A204.1 (cell line): ENCODE measurements around the gene NDRG3.
"Not testable (repeated sequence)": the region's sequence is repeated elsewhere in the genome, so short reads cannot be mapped to it uniquely, and the experiment has no call there.

ENCODE experiments used
- FAIRE-seq: peaks from 2 replicates; lab custom pipeline; 2012; peaks lifted over from hg19 to GRCh38; lab: Jason Lieb, UNC

The NDRG3 gene

GRCh38 chr20:36687850-36688249, 58.0 kb downstream of the NDRG3 start:
- FAIRE-seq: no peak

GRCh38 chr20:36686944-36687343, 58.9 kb downstream of the NDRG3 start:
- FAIRE-seq: no peak

GRCh38 chr20:36686504-36686903, 59.4 kb downstream of the NDRG3 start:
- no peak for FAIRE-seq

GRCh38 chr20:36684747-36685146, 61.1 kb downstream of the NDRG3 start:
- no peak for FAIRE-seq

- FAIRE-seq: no peak
These were observed 63.6 kb downstream of the NDRG3 start for GRCh38 chr20:36682311-36682710.

GRCh38 chr20:36677422-36677771, 68.5 kb downstream of the NDRG3 start:
- FAIRE-seq: no peak

GRCh38 chr20:36676701-36677421, 69.0 kb downstream of the NDRG3 start:
- no peak for FAIRE-seq

- not testable (repeated sequence) for FAIRE-seq
These were observed 70.3 kb downstream of the NDRG3 start for GRCh38 chr20:36675545-36675944.

GRCh38 chr20:36672991-36673390, 72.9 kb downstream of the NDRG3 start:
- no peak for FAIRE-seq

GRCh38 chr20:36670665-36671357, 75.1 kb downstream of the NDRG3 start:
- no peak for FAIRE-seq

GRCh38 chr20:36666181-36666740, 79.6 kb downstream of the NDRG3 start:
- no peak for FAIRE-seq

- FAIRE-seq: no peak
These were observed 82.9 kb downstream of the NDRG3 start for GRCh38 chr20:36663031-36663430.

- no peak for FAIRE-seq
These were observed 87.6 kb downstream of the NDRG3 start for GRCh38 chr20:36658300-36658699.

GRCh38 chr20:36656733-36657132, 89.2 kb downstream of the NDRG3 start:
- FAIRE-seq: no peak

GRCh38 chr20:36655004-36655403, 90.9 kb downstream of the NDRG3 start:
- FAIRE-seq: no peak

- FAIRE-seq: no peak
These were observed 91.4 kb downstream of the NDRG3 start for GRCh38 chr20:36654506-36654905.

GRCh38 chr20:36653456-36653855, 92.4 kb downstream of the NDRG3 start:
- FAIRE-seq: no peak

- no peak for FAIRE-seq
These were observed 98.4 kb downstream of the NDRG3 start for GRCh38 chr20:36647196-36648121.

- no peak for FAIRE-seq
These were observed 99.2 kb downstream of the NDRG3 start for GRCh38 chr20:36646678-36647077.

GRCh38 chr20:36645998-36646397, 99.9 kb downstream of the NDRG3 start, which contains the start of gene SLA2:
Gene SLA2 (minus strand): TSS chr20:36646196. CDS start chr20:36641335, 4,861 bp downstream.
- FAIRE-seq: no peak

- FAIRE-seq: no peak
These were observed 100.5 kb downstream of the NDRG3 start for GRCh38 chr20:36645353-36645752.

- no peak for FAIRE-seq
These were observed 101.2 kb downstream of the NDRG3 start for GRCh38 chr20:36644706-36645095.
